ENCODE measurements around the gene ABITRAM. TPM values are rescaled to one million over a fixed set of nuclear protein-coding genes. Genes with fewer than 3 reads are reported as not detected.

ABITRAM gene
- total and polyA plus RNA-seq, 2 of the 13 experiments (the other 11 are each of a cell fraction or from before 2014, with no cell fraction given): 10.2 to 21.6 TPM

GRCh38 chr9:108885643-108886348 is 48.4 kb upstream of the ABITRAM start (continued):
- TF ChIP-seq ARID3A (IDR thresholded peaks at IDR 0.05; ENCODE audit: low read depth, low read length) (0 out of 2 replicates have a peak, but pooled peaks have one; percentile 12), JUND (CRISPR knock-in tag; IDR thresholded peaks at IDR 0.05) (peak; percentile 98), ZNF749 (CRISPR knock-in tag; IDR thresholded peaks at IDR 0.05; ENCODE audit: borderline replicate concordance) (peak; percentile 47; the same call in 1 of the 2 replicates), ZBED4 (CRISPR knock-in tag; IDR thresholded peaks at IDR 0.05; ENCODE audit: borderline replicate concordance) (peak; percentile 62; the same call in 1 of the 2 replicates), ZNF670 (CRISPR knock-in tag; IDR thresholded peaks at IDR 0.05; ENCODE audit: borderline replicate concordance) (no peak; the same call in 1 of the 2 replicates), ZNF782 (CRISPR knock-in tag; IDR thresholded peaks at IDR 0.05; ENCODE audit: borderline replicate concordance) (peak; percentile 49; the same call in 1 of the 2 replicates), ZNF44 (CRISPR knock-in tag; IDR thresholded peaks at IDR 0.05) (no peak), ZSCAN12 (CRISPR knock-in tag; IDR thresholded peaks at IDR 0.05) (no peak), NCOA2 (CRISPR knock-in tag; IDR thresholded peaks at IDR 0.05) (peak; percentile 100), ZBTB38 (CRISPR knock-in tag; IDR thresholded peaks at IDR 0.05) (peak; percentile 85), STAT5B (CRISPR knock-in tag; IDR thresholded peaks at IDR 0.05) (no peak), ZMAT3 (CRISPR knock-in tag; conservative IDR thresholded peaks at IDR 0.05) (no peak), FOXO1 (CRISPR knock-in tag; IDR thresholded peaks at IDR 0.05) (peak; percentile 99), MED8 (CRISPR knock-in tag; IDR thresholded peaks at IDR 0.05; ENCODE audit: insufficient replicate concordance) (peak; percentile 99), ZNF33B (CRISPR knock-in tag; IDR thresholded peaks at IDR 0.05) (peak; percentile 46; the same call in 1 of the 2 replicates), ZNF331 (CRISPR knock-in tag; IDR thresholded peaks at IDR 0.05) (peak; percentile 92), EZH2 (conservative IDR thresholded peaks at IDR 0.05; ENCODE audit: low read depth, low read length) (no peak), ZNF660 (CRISPR knock-in tag; IDR thresholded peaks at IDR 0.05; ENCODE audit: borderline replicate concordance, low read depth) (no peak), KDM4B (CRISPR knock-in tag; IDR thresholded peaks at IDR 0.05) (peak; percentile 74), ATF5 (CRISPR knock-in tag; IDR thresholded peaks at IDR 0.05; ENCODE audit: low read depth) (no peak)
- TF ChIP-seq, protein P1, sequence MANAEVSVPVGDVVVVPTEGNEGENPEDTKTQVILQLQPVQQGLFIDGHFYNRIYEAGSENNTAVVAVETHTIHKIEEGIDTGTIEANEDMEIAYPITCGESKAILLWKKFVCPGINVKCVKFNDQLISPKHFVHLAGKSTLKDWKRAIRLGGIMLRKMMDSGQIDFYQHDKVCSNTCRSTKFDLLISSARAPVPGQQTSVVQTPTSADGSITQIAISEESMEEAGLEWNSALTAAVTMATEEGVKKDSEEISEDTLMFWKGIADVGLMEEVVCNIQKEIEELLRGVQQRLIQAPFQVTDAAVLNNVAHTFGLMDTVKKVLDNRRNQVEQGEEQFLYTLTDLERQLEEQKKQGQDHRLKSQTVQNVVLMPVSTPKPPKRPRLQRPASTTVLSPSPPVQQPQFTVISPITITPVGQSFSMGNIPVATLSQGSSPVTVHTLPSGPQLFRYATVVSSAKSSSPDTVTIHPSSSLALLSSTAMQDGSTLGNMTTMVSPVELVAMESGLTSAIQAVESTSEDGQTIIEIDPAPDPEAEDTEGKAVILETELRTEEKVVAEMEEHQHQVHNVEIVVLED (CRISPR knock-in tag; IDR thresholded peaks at IDR 0.05; ENCODE audit: borderline replicate concordance): peak; percentile 54; the same call in 1 of the 2 replicates
